K562 (cell line): ENCODE results near the gene ZFP36. TPM values are rescaled to one million over a fixed set of nuclear protein-coding genes. Genes with fewer than 3 reads are reported as not detected.

Experiments used
- BACH1 ChIP-seq: fragments of 200-800 bp; sonication (Bioruptor generic); IDR thresholded peaks from 2 replicates; pipeline ENCODE4 v1.6.1; 2016; ENCODE audit warnings: missing genetic modification characterization, missing compliant biosample characterization
- E2F6 ChIP-seq, 2 experiments: IDR thresholded peaks; 2 replicates each; pipeline ENCODE4 v1.6.1; 2011; ENCODE audit warnings: borderline replicate concordance in 1 of 2, control low read depth in 1 of 2, low read depth in 1 of 2, low read length in 1 of 2, mild to moderate bottlenecking in 1 of 2, mixed read lengths in 1 of 2, moderate library complexity in 1 of 2; ENCODE audit not compliant: insufficient read depth in 1 of 2, insufficient read length in 1 of 2, poor library complexity in 1 of 2, severe bottlenecking in 1 of 2; ENCODE audit errors: extremely low read depth in 1 of 2
- HDAC1 ChIP-seq, 2 experiments: fragments of 450-650 bp; IDR thresholded peaks; 2 replicates each; pipeline ENCODE4 v1.6.1; 2016 to 2017; ENCODE audit warnings: inconsistent platforms in 1 of 2, mild to moderate bottlenecking in 1 of 2, moderate library complexity in 1 of 2
- JUNB ChIP-seq: fragments of 450-650 bp; formaldehyde crosslinking; conservative IDR thresholded peaks from 2 replicates; pipeline ENCODE4 v1.4.0; 2020; ENCODE audit warnings: mild to moderate bottlenecking
- JUND ChIP-seq, 2 experiments: IDR thresholded peaks; 2 replicates in 1 of 2; 3 replicates in 1 of 2; pipeline ENCODE4 v1.6.1; 2011; ENCODE audit warnings: borderline replicate concordance in 2 of 2, low read depth in 2 of 2, low read length in 2 of 2, improper control_type of control experiment in 1 of 2, missing biosample characterization in 1 of 2, missing genetic modification characterization in 1 of 2, missing genetic modification reagents in 1 of 2
- MECOM ChIP-seq: fragments of 250-450 bp; sonication (Bioruptor Pico); IDR thresholded peaks from 2 replicates; pipeline ENCODE4 v1.8.0; 2022; ENCODE audit warnings: inconsistent platforms
- MLLT1 ChIP-seq, 2 experiments: fragments of 450-650 bp; IDR thresholded peaks; 2 replicates each; pipeline ENCODE4 v1.6.1; 2016
- MYNN ChIP-seq, 2 experiments: sonication (generic); formaldehyde crosslinking in 1 of 2; IDR thresholded peaks; 2 replicates each; pipeline versions ENCODE4 v1.5.0 to v1.6.1; 2016 to 2020; ENCODE audit warnings: antibody characterized with exemption in 1 of 2, missing genetic modification reagents in 1 of 2
- TOE1 ChIP-seq, 2 experiments: fragments of 450-650 bp in 1 of 2; sonication (generic) in 1 of 2; formaldehyde crosslinking in 1 of 2; IDR thresholded peaks; 2 replicates each; pipeline versions ENCODE4 v1.7.1 to v1.8.0; 2016 to 2022; ENCODE audit warnings: borderline replicate concordance in 2 of 2, mild to moderate bottlenecking in 2 of 2, antibody characterized with exemption in 1 of 2, inconsistent platforms in 1 of 2, low read depth in 1 of 2, missing genetic modification reagents in 1 of 2, moderate library complexity in 1 of 2
- WHSC1 ChIP-seq: IDR thresholded peaks from one replicate; pipeline ENCODE4 v1.6.1; 2012; ENCODE audit warnings: low read length, control low read depth, inconsistent platforms
- ZBTB1 ChIP-seq: sonication (generic); formaldehyde crosslinking; IDR thresholded peaks from 2 replicates; pipeline ENCODE4 v1.8.1; 2023; ENCODE audit warnings: missing genetic modification reagents, low read depth, mild to moderate bottlenecking, borderline replicate concordance
- ZFP91 ChIP-seq: sonication (generic); formaldehyde crosslinking; IDR thresholded peaks from 2 replicates; pipeline ENCODE4 v1.8.0; 2022; ENCODE audit warnings: mild to moderate bottlenecking, missing genetic modification reagents
- ZNF121 ChIP-seq: sonication (generic); formaldehyde crosslinking; conservative IDR thresholded peaks from 2 replicates; pipeline ENCODE4 v1.8.0; 2022; ENCODE audit warnings: missing genetic modification reagents
- ZNF263 ChIP-seq: sonication (generic); formaldehyde crosslinking; IDR thresholded peaks from 2 replicates; pipeline ENCODE4 v1.8.0; 2022; ENCODE audit warnings: mild to moderate bottlenecking, missing genetic modification reagents, borderline replicate concordance
- ZNF431 ChIP-seq: sonication (generic); formaldehyde crosslinking; IDR thresholded peaks from 2 replicates; pipeline ENCODE4 v1.8.0; 2022; ENCODE audit warnings: mild to moderate bottlenecking, missing genetic modification reagents
- ZNF76 ChIP-seq: fragments of 250-450 bp; sonication (Bioruptor Pico); IDR thresholded peaks from 2 replicates; pipeline ENCODE4 v1.4.0; 2020; ENCODE audit warnings: mild to moderate bottlenecking, moderate library complexity, borderline replicate concordance
- polyA plus RNA-seq, 8 experiments: library from polyadenylated mRNA; depleted of rRNA in 4 of 8; stranded (reverse) in 5 of 8; unstranded in 3 of 8; fragments of >200 nt; fragmentation: Nextera tagmentation in 2 of 8; fragmentation: Illumina TruSeq in 1 of 8; extraction: Ambion mirVana in 2 of 8; extraction: Trizol in 1 of 8; gene quantifications; 2 replicates each; pipeline versions ENCODE4 v1.2.1 to v1.2.3, GENCODE V29; 2011 to 2014; ENCODE audit warnings: inconsistent platforms in 1 of 8, missing spikeins in 1 of 8
- total RNA-seq, 7 experiments: library from RNA; depleted of rRNA in 6 of 7; stranded (reverse); fragments of >200 nt in 6 of 7; fragmentation: Illumina TruSeq in 2 of 7; extraction: Trizol in 2 of 7; gene quantifications; 2 replicates each; pipeline versions ENCODE4 v1.2.1 to v1.2.3, GENCODE V29; 2011 to 2021; ENCODE audit warnings: low replicate concordance in 1 of 7

The ZFP36 gene
- total and polyA plus RNA-seq, 9 of the 15 experiments (the other 6 are each of a cell fraction or from before 2014, with no cell fraction given) = 1.0 to 20.1 (median 3.5) TPM

GRCh38 chr19:39401549-39402345, 4.9 kb upstream of the ZFP36 start (continued):
- TF ChIP-seq ZFP91 (CRISPR knock-in tag) (peak; percentile 59; the same call in 1 of the 2 replicates), HDAC1 (IDR thresholded peaks at IDR 0.05) (peak in 1 of 2 experiments; percentile 1; a peak in 1 of 4 replicates), ZNF431 (no peak), E2F6 (IDR thresholded peaks at IDR 0.05; ENCODE audit: borderline replicate concordance in 1 of 2, extremely low read depth in 1 of 2, insufficient read depth in 1 of 2, insufficient read length in 1 of 2, low read depth in 1 of 2, low read length in 1 of 2, poor library complexity in 1 of 2, severe bottlenecking in 1 of 2) (peak; percentile 70 to 76), WHSC1 (no peak), MYNN (IDR thresholded peaks at IDR 0.05) (0 out of 2 replicates have a peak, but pooled peaks have one; percentile 0), MYNN (CRISPR knock-in tag; IDR thresholded peaks at IDR 0.05) (no peak), MECOM (0 out of 2 replicates have a peak, but pooled peaks have one; percentile 6), JUNB (CRISPR knock-in tag) (0 out of 2 replicates have a peak, but pooled peaks have one; percentile 6), ZNF76 (CRISPR knock-in tag) (0 out of 2 replicates have a peak, but pooled peaks have one; percentile 26), BACH1 (0 out of 2 replicates have a peak, but pooled peaks have one; percentile 46), JUND (IDR thresholded peaks at IDR 0.05; ENCODE audit: borderline replicate concordance, low read depth, low read length) (peak; percentile 89; the same call in 1 of the 2 replicates), JUND (tag; IDR thresholded peaks at IDR 0.05; ENCODE audit: borderline replicate concordance, low read depth, low read length) (no peak), MLLT1 (IDR thresholded peaks at IDR 0.05) (0 out of 4 replicates have a peak, but pooled peaks of 1 of the 2 experiments have one; percentile 42), ZBTB1 (CRISPR knock-in tag) (0 out of 2 replicates have a peak, but pooled peaks have one; percentile 30), TOE1 (IDR thresholded peaks at IDR 0.05; ENCODE audit: borderline replicate concordance) (no peak), TOE1 (CRISPR knock-in tag; IDR thresholded peaks at IDR 0.05; ENCODE audit: borderline replicate concordance, low read depth) (0 out of 2 replicates have a peak, but pooled peaks have one; percentile 70), ZNF121 (CRISPR knock-in tag) (peak; percentile 79), ZNF263 (CRISPR knock-in tag) (0 out of 2 replicates have a peak, but pooled peaks have one; percentile 5)
